ENCODE data around the gene C6orf47.

Gene C6orf47

GRCh38 chr6:31636698-31637596 is 23.6 kb downstream of the C6orf47 start:
- Histone ChIP-seq H3K36me3 (replicated peaks; ENCODE audit: low read depth, low read length) (peaks cover 25% of the 10 kb centered on the region), H3K9me3 (ENCODE audit: insufficient read depth, low read length) (no peaks in the 10 kb centered on the region), H3K4me3 (ENCODE audit: low read length) (no peak overlapping the region), H3K27ac (ENCODE audit: low read length) (no peak overlapping the region), H3K9ac (ENCODE audit: low read length) (no peak overlapping the region), H3K79me2 (ENCODE audit: low read length) (no peaks in the 10 kb centered on the region), H3K4me1 (ENCODE audit: low read length) (no peaks in the 10 kb centered on the region), H2AFZ (ENCODE audit: low read depth, low read length) (no peak overlapping the region), H3K27me3 (ENCODE audit: low read depth, low read length) (no peaks in the 10 kb centered on the region), H4K20me1 (ENCODE audit: insufficient read depth, low read length) (no peaks in the 10 kb centered on the region), H3K4me2 (ENCODE audit: low read length) (no peak overlapping the region)
- no peak for TF ChIP-seq EZH2phosphoT487 (IDR thresholded peaks at IDR 0.05; ENCODE audit: low read depth)
- TF ChIP-seq, protein P1, sequence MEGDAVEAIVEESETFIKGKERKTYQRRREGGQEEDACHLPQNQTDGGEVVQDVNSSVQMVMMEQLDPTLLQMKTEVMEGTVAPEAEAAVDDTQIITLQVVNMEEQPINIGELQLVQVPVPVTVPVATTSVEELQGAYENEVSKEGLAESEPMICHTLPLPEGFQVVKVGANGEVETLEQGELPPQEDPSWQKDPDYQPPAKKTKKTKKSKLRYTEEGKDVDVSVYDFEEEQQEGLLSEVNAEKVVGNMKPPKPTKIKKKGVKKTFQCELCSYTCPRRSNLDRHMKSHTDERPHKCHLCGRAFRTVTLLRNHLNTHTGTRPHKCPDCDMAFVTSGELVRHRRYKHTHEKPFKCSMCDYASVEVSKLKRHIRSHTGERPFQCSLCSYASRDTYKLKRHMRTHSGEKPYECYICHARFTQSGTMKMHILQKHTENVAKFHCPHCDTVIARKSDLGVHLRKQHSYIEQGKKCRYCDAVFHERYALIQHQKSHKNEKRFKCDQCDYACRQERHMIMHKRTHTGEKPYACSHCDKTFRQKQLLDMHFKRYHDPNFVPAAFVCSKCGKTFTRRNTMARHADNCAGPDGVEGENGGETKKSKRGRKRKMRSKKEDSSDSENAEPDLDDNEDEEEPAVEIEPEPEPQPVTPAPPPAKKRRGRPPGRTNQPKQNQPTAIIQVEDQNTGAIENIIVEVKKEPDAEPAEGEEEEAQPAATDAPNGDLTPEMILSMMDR (IDR thresholded peaks at IDR 0.05; ENCODE audit: low read depth, low read length) = no peak

- no peaks in the 10 kb centered on the region for H4K20me1 ChIP-seq (ENCODE audit: insufficient read depth, low read length)
- no peak overlapping the region for H3K4me3 ChIP-seq (ENCODE audit: low read length)
- no peak overlapping the region for H3K9ac ChIP-seq (ENCODE audit: low read length)
- H3K27ac ChIP-seq (ENCODE audit: low read length) = no peak overlapping the region
- no peak for TF ChIP-seq EZH2phosphoT487 (IDR thresholded peaks at IDR 0.05; ENCODE audit: low read depth)
- TF ChIP-seq, protein P1 (IDR thresholded peaks at IDR 0.05; ENCODE audit: low read depth, low read length) = no peak
- no peaks in the 10 kb centered on the region for H3K27me3 ChIP-seq (ENCODE audit: low read depth, low read length)
- H3K4me2 ChIP-seq (ENCODE audit: low read length) = no peak overlapping the region
- H3K4me1 ChIP-seq (ENCODE audit: low read length) = no peaks in the 10 kb centered on the region
- no peak overlapping the region for H2AFZ ChIP-seq (ENCODE audit: low read depth, low read length)
- peaks cover 31% of the 10 kb centered on the region for H3K36me3 ChIP-seq (replicated peaks; ENCODE audit: low read depth, low read length)
- H3K79me2 ChIP-seq (ENCODE audit: low read length) = no peaks in the 10 kb centered on the region
- no peaks in the 10 kb centered on the region for H3K9me3 ChIP-seq (ENCODE audit: insufficient read depth, low read length)
Measured at GRCh38 chr6:31634969-31635575, 25.5 kb downstream of the C6orf47 start.

- TF ChIP-seq, protein P1 (IDR thresholded peaks at IDR 0.05; ENCODE audit: low read depth, low read length) = no peak
- TF ChIP-seq EZH2phosphoT487 (IDR thresholded peaks at IDR 0.05; ENCODE audit: low read depth) = no peak
- H4K20me1 ChIP-seq (ENCODE audit: insufficient read depth, low read length) = no peaks in the 10 kb centered on the region
- no peak overlapping the region for H3K4me3 ChIP-seq (ENCODE audit: low read length)
- no peak overlapping the region for H3K9ac ChIP-seq (ENCODE audit: low read length)
- H3K36me3 ChIP-seq (replicated peaks; ENCODE audit: low read depth, low read length) = peaks cover 32% of the 10 kb centered on the region
- H3K9me3 ChIP-seq (ENCODE audit: insufficient read depth, low read length) = no peaks in the 10 kb centered on the region
- no peak overlapping the region for H2AFZ ChIP-seq (ENCODE audit: low read depth, low read length)
- H3K79me2 ChIP-seq (ENCODE audit: low read length) = no peaks in the 10 kb centered on the region
- no peak overlapping the region for H3K4me2 ChIP-seq (ENCODE audit: low read length)
- H3K27ac ChIP-seq (ENCODE audit: low read length) = no peak overlapping the region
- H3K27me3 ChIP-seq (ENCODE audit: low read depth, low read length) = no peaks in the 10 kb centered on the region
- no peaks in the 10 kb centered on the region for H3K4me1 ChIP-seq (ENCODE audit: low read length)
Measured at GRCh38 chr6:31634131-31634530, 26.4 kb downstream of the C6orf47 start.

DNA sequence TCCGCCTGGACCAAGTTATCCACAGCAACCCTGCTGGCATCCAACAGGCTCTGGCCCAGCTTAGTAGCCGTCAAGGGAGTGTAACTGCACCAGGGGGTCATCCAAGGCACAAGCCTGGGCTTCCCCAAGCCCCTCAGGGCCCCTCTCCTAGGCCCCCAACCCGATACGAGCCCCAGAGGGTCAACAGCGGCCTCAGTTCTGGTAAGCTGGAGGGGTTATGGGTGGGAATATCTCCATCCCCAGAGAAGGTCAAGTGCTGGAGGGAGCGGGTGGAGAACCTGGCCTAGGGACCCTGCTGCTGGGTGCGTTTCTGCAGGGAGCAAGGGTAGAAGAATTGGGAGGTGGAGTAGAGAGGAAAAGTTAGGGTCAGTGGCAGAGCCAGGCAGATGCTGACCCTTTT is 27.1 kb downstream of the C6orf47 start:
- H4K20me1 ChIP-seq (ENCODE audit: insufficient read depth, low read length) = no peaks in the 10 kb centered on the region
- H3K4me3 ChIP-seq (ENCODE audit: low read length) = no peak overlapping the region
- H3K27ac ChIP-seq (ENCODE audit: low read length) = no peak overlapping the region
- H3K36me3 ChIP-seq (replicated peaks; ENCODE audit: low read depth, low read length) = peaks cover 37% of the 10 kb centered on the region
- H3K4me1 ChIP-seq (ENCODE audit: low read length) = no peaks in the 10 kb centered on the region
- no peak for TF ChIP-seq EZH2phosphoT487 (IDR thresholded peaks at IDR 0.05; ENCODE audit: low read depth)
- TF ChIP-seq, protein P1 (IDR thresholded peaks at IDR 0.05; ENCODE audit: low read depth, low read length) = no peak
- no peaks in the 10 kb centered on the region for H3K79me2 ChIP-seq (ENCODE audit: low read length)
- no peaks in the 10 kb centered on the region for H3K27me3 ChIP-seq (ENCODE audit: low read depth, low read length)
- no peak overlapping the region for H3K4me2 ChIP-seq (ENCODE audit: low read length)
- H3K9me3 ChIP-seq (ENCODE audit: insufficient read depth, low read length) = no peaks in the 10 kb centered on the region
- no peak overlapping the region for H3K9ac ChIP-seq (ENCODE audit: low read length)
- H2AFZ ChIP-seq (ENCODE audit: low read depth, low read length) = no peak overlapping the region
